Fibroblast of pulmonary artery (primary cell): Measurements from ENCODE around the gene ZBTB7A.

ENCODE experiments used
- DNase-seq: peaks from one replicate; pipeline ENCODE4 v3.0.0-alpha.2; 2010; ENCODE audit warnings: low read depth
- H3K4me3 ChIP-seq: replicated peaks from 2 replicates; pipeline ENCODE4 v1.5.1; 2011; ENCODE audit warnings: low read depth, mild to moderate bottlenecking, control low read depth, low read length, moderate library complexity
- CTCF ChIP-seq: IDR thresholded peaks from 2 replicates; pipeline ENCODE4 v1.5.1; 2011; ENCODE audit warnings: mild to moderate bottlenecking, control low read depth, low read length, inconsistent platforms; ENCODE audit errors: missing control alignments

ZBTB7A gene

GRCh38 chr19:4066682-4067395 is at the start of gene ZBTB7A:
Gene ZBTB7A (minus strand): TSS chr19:4066899. CDS start chr19:4055232, 11,667 bp downstream.
- no peak for TF ChIP-seq CTCF
- peak within 1 kb of the TSS; percentile 79 for H3K4me3 ChIP-seq
- peak; percentile 73 for DNase-seq

GRCh38 chr19:4115818-4116385 is 49.2 kb upstream of the ZBTB7A start:
- DNase-seq = no peak
- no peak for TF ChIP-seq CTCF
- H3K4me3 ChIP-seq = no peak overlapping the region

- H3K4me3 ChIP-seq = no peak overlapping the region
- DNase-seq = no peak
Measured at GRCh38 chr19:4115050-4115817, 48.5 kb upstream of the ZBTB7A start.

GRCh38 chr19:4114181-4114580 is 47.5 kb upstream of the ZBTB7A start:
- TF ChIP-seq CTCF = no peak
- H3K4me3 ChIP-seq = no peak overlapping the region

More at GRCh38 chr19:4115050-4115817, 48.5 kb upstream of the ZBTB7A start:
- no peak for TF ChIP-seq CTCF

GRCh38 chr19:4113398-4114088 is 46.8 kb upstream of the ZBTB7A start:
- H3K4me3 ChIP-seq = no peak overlapping the region
- no peak for DNase-seq
- no peak for TF ChIP-seq CTCF

More at GRCh38 chr19:4114181-4114580, 47.5 kb upstream of the ZBTB7A start:
- DNase-seq = no peak

- no peak overlapping the region for H3K4me3 ChIP-seq
- no peak for TF ChIP-seq CTCF
- no peak for DNase-seq
Measured at GRCh38 chr19:4112367-4112766, 45.7 kb upstream of the ZBTB7A start.
